A673 (cell line): ENCODE results near the gene EXOC3.

Experiments used
- CTCF ChIP-seq: fragments of 300-800, 200-600 bp; sonication (generic); conservative IDR thresholded peaks from 2 replicates; pipeline ENCODE4 v1.5.1; 2017; ENCODE audit warnings: low read depth, mild to moderate bottlenecking, antibody characterized with exemption, low read length, moderate library complexity, mixed read lengths
- EZH2 ChIP-seq: fragments of 200-600 bp; sonication (generic); IDR thresholded peaks from 2 replicates; pipeline ENCODE4 v1.6.1; 2017; ENCODE audit warnings: borderline replicate concordance, low read depth, mild to moderate bottlenecking, mixed read lengths, antibody characterized with exemption, low read length; ENCODE audit not compliant: poor library complexity, severe bottlenecking

DNA sequence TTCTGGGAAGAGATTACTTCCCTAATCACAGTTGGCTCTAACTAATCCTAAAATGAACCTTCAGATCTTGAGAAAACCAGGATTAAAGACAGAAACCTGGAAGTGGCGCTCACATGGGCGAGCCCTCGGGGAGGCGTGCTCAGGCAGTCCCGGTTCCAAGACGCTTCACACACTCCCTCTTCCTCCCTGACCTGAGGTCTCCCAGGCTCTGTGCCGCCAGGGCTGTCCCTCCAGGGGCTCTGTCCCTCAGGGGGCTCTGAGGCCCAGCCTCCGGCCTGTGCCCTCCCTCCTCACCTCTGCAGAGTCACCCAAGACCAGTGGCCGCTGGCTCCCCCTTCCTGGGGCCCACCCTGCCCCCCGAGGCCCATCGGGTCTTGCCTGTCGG is 71.1 kb downstream of the EXOC3 start:
- TF ChIP-seq CTCF, result no peak
- no peak for TF ChIP-seq EZH2
